SU-DHL-6 (cell line): ENCODE measurements around the gene RAMP3.

ENCODE experiments used
- CTCF ChIP-seq: fragments of 200-600 bp; sonication (generic); IDR thresholded peaks from one replicate; pipeline ENCODE4 v1.5.1; 2017; ENCODE audit warnings: antibody characterized with exemption, mild to moderate bottlenecking, low read length, moderate library complexity; ENCODE audit not compliant: insufficient read depth, poor library complexity, severe bottlenecking
- EZH2phosphoT487 ChIP-seq: fragments of 200-600 bp; sonication (generic), shearing (Covaris generic); conservative IDR thresholded peaks from 2 replicates; pipeline ENCODE4 v1.6.1; 2018; ENCODE audit warnings: mild to moderate bottlenecking, antibody characterized with exemption, low read length, moderate library complexity, mixed read lengths

GRCh38 chr7:45173596-45174327, 16.2 kb downstream of the RAMP3 start:
- TF ChIP-seq CTCF, result no peak
- no peak for TF ChIP-seq EZH2phosphoT487
